Adipocyte (in vitro differentiated cells): ENCODE data around the gene PIEZO2.

Source experiments
- DNase-seq: peaks from one replicate; pipeline ENCODE4 v3.0.0-alpha.2; 2015; ENCODE audit warnings: low read depth
- H3K27me3 ChIP-seq: replicated peaks from 2 replicates; pipeline ENCODE4 v1.7.0; 2013; ENCODE audit warnings: mild to moderate bottlenecking, low read length, moderate library complexity; ENCODE audit not compliant: control insufficient read depth, insufficient read depth
- H3K36me3 ChIP-seq: 2 replicates; pipeline ENCODE4 v1.7.0; 2013; ENCODE audit warnings: low read length, mild to moderate bottlenecking, moderate library complexity; ENCODE audit not compliant: control insufficient read depth, insufficient read depth, severe bottlenecking
- H3K4me1 ChIP-seq: 2 replicates; pipeline ENCODE4 v1.7.0; 2013; ENCODE audit warnings: mild to moderate bottlenecking, low read length, moderate library complexity; ENCODE audit not compliant: control insufficient read depth, insufficient read depth
- H3K4me3 ChIP-seq: 2 replicates; pipeline ENCODE4 v1.7.0; 2013; ENCODE audit warnings: mild to moderate bottlenecking, low read length, moderate library complexity
- H3K9ac ChIP-seq: 2 replicates; pipeline ENCODE4 v1.7.0; 2013; ENCODE audit warnings: mild to moderate bottlenecking, low read length, moderate library complexity
- H3K9me3 ChIP-seq: 2 replicates; pipeline ENCODE4 v1.7.0; 2013; ENCODE audit warnings: mild to moderate bottlenecking, low read length, moderate library complexity; ENCODE audit not compliant: control insufficient read depth

Gene PIEZO2

DNA sequence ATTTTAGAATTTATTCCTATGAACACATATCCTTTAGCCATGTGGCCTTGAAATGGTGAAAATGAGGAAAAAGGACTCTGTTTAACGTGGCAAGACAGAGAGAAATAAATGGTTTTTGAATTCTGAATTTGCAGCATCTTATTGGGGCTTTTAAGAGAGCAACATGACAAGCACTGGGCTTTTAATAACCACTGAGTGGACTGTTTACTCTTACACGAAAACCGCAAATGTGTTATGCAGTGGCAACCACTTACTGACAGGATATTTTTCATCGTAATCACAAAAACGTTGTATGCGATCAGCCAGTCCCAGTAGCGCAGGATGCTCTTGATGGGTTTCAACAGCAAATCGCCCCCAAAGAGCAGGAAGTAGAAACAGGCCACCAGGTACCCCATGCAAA lies 397.0 kb downstream of the PIEZO2 start:
- Histone ChIP-seq H3K9ac (no peak overlapping the region), H3K4me1 (no peaks in the 10 kb centered on the region), H3K27me3 (peaks cover 61% of the 10 kb centered on the region), H3K4me3 (no peak overlapping the region), H3K36me3 (no peaks in the 10 kb centered on the region), H3K9me3 (peaks cover 3% of the 10 kb centered on the region)
- no peak for DNase-seq

DNA sequence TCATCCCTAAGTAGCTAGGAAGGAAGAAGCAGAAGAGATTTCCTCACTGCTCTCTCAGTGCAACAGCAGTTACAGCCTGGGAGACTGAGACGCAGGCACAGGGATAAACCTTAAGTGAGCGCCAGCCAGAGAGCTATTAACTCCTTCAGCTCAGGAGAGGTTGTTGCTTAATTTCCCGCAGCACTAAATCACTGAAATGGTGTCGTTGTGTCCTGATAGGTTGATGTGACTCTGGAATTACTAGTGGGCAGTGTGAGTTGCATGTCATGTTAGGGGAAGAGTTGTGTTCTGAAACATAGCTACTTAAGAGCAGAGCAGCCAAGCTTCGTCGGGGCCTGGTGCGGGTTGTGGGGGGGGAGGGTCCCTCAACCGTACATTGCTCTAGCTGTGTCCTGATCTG lies 397.7 kb downstream of the PIEZO2 start:
- no peaks in the 10 kb centered on the region for H3K4me1 ChIP-seq
- no peak overlapping the region for H3K9ac ChIP-seq
- peaks cover 55% of the 10 kb centered on the region for H3K27me3 ChIP-seq
- H3K4me3 ChIP-seq, result no peak overlapping the region
- no peak for DNase-seq
- peaks cover 3% of the 10 kb centered on the region for H3K9me3 ChIP-seq
- no peaks in the 10 kb centered on the region for H3K36me3 ChIP-seq

DNA sequence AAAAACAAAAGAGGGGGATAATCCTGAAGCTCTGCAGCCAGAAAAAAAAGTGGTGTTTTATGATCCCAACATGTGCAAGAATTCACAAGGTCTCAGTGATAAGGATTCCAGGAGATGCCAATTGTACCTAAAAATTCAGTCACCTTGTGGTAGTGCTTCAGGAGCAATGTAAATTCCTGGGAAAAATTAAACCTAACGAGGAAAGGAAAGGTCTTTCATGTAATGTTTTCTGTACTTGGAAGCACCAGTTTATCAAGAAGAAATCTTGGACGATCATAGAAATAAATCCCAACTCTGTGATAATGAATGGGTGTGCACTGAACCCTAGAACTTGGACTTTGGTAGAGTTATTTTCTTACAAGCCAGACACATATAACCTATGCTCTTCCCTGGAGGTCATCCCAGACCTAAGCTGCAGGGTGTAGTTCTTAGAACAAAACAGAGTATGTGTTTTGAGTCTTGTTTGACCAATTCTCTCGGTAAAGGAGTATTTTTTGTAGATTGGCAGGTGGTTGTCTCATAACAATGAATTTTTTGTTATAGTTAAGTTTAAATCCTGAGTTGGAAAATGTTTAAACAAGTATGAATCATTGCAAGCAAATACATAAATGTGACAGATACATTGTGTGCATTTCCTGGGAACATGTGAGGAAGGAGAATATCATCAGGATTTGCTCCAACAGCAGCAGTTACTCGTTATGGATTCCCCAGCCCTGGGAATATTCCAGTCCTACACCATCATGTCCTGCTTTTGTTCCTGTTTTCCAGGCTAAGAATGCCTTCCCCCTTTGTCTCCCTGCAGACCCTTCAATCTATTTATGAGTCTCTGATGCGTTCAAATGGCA lies 399.0 kb downstream of the PIEZO2 start:
- Histone ChIP-seq H3K27me3 (peaks cover 43% of the 10 kb centered on the region), H3K4me3 (no peak overlapping the region), H3K36me3 (no peaks in the 10 kb centered on the region), H3K9ac (no peak overlapping the region), H3K9me3 (no peaks in the 10 kb centered on the region), H3K4me1 (no peaks in the 10 kb centered on the region)
- no peak for DNase-seq

DNA sequence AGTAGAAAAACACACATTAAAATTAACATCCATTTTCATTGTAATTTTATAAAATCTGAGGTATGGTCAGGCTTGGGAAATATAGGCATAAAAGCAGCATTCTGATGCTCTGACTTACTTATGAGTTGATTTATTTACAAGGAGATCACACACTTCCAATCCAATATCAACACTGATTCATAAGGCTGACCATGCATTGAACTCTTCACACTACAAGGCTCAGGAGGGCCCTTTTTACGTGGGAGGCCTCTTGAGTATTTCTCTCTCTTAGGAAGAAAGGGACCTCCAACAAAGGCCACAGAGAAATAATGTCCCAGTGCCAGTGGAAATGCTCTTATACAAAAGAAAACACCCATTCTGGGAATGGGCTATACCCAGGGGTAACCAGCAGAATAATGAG lies 400.7 kb downstream of the PIEZO2 start:
- Histone ChIP-seq H3K9me3 (no peaks in the 10 kb centered on the region), H3K36me3 (no peaks in the 10 kb centered on the region), H3K9ac (no peak overlapping the region), H3K4me3 (no peak overlapping the region), H3K27me3 (peaks cover 36% of the 10 kb centered on the region), H3K4me1 (no peaks in the 10 kb centered on the region)
- peak; percentile 32 for DNase-seq

DNA sequence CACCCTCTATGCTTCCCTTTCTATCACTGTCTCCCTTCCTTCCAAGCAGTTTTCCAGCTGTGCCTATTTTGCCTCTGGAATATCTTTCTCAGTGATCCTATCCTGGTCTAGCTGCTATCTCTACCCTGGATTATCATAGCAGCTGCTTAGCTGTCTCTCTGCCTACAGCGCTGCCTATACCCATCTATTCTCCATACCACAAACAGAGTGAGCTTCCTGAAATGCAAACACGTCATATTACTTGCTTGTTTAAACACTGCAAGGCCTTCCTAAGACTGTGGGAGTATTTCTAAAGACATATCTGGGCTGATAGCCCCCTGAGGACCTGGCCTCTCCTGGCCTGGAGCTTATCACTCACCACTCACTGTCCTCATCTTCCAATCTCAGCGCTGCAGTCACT lies 403.4 kb downstream of the PIEZO2 start:
- H3K9me3 ChIP-seq, result no peaks in the 10 kb centered on the region
- DNase-seq, result no peak
- H3K9ac ChIP-seq, result no peak overlapping the region
- no peaks in the 10 kb centered on the region for H3K36me3 ChIP-seq
- no peaks in the 10 kb centered on the region for H3K4me1 ChIP-seq
- no peak overlapping the region for H3K4me3 ChIP-seq
- H3K27me3 ChIP-seq, result peaks cover 16% of the 10 kb centered on the region

DNA sequence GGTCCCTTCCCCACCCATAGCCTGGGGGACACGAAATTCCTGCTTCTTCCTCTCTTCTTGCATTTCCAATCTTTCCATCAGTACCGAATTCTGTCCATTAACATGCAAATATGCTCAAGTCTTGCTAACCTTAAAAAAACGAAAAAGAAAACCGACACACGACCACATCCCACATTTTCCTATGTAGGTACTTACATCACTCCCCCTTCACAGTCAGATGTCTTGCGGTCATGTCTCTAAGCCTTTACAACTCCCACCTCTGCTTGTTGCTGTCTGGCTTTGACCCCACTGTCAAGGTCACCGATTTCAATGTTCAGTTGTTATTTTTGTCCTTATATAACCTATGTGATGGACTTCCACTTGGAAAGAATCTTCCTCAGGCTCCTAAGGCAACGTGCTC lies 404.1 kb downstream of the PIEZO2 start:
- Histone ChIP-seq H3K27me3 (peaks cover 16% of the 10 kb centered on the region), H3K4me1 (no peaks in the 10 kb centered on the region), H3K9me3 (no peaks in the 10 kb centered on the region), H3K9ac (no peak overlapping the region), H3K4me3 (no peak overlapping the region), H3K36me3 (no peaks in the 10 kb centered on the region)
- no peak for DNase-seq

DNA sequence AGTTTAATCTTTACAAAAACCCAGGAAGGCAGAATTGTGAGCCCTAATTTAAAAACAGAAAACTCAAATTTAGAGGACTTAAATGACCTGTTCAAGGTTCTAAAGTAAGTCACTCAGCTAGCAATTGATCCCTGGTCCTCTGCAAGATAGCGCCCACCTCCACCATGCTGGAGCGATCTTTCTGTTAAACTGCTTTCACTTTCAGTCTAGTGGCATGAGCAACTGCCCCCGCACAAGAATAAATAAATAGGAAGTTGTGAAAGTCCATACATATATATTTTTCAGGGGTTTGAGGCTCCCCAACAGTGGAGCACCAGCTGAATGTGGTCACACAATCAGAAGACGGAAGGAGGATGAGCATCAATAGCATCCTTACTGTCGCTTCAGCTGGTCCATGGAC lies 405.6 kb downstream of the PIEZO2 start:
- H3K4me1 ChIP-seq, result peaks cover 7% of the 10 kb centered on the region
- no peaks in the 10 kb centered on the region for H3K9me3 ChIP-seq
- DNase-seq, result peak; percentile 44
- H3K27me3 ChIP-seq, result peaks cover 10% of the 10 kb centered on the region
- H3K4me3 ChIP-seq, result no peak overlapping the region
- H3K9ac ChIP-seq, result no peak overlapping the region
- H3K36me3 ChIP-seq, result no peaks in the 10 kb centered on the region

DNA sequence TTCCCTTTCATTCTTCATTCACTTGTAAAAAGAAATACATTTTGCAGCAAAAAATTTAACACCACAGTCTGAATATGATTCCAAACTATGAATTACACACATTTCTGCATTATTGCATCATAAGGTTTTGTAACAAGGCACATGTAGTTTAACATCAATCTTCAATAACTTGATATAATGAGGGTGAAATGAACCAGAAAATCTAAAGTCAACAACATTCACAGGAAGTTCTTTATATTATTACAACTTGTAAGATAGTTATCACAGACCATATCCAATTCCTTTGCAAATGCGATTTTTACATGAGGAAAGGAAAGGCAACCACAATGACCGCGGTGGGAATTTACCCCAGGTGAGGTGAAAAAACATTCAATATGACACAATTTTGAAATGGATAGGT lies 410.2 kb downstream of the PIEZO2 start:
- Histone ChIP-seq H3K4me3 (no peak overlapping the region), H3K27me3 (peaks cover 6% of the 10 kb centered on the region), H3K9me3 (no peaks in the 10 kb centered on the region), H3K4me1 (peaks cover 10% of the 10 kb centered on the region), H3K36me3 (no peaks in the 10 kb centered on the region), H3K9ac (no peak overlapping the region)
- peak; percentile 80 for DNase-seq

DNA sequence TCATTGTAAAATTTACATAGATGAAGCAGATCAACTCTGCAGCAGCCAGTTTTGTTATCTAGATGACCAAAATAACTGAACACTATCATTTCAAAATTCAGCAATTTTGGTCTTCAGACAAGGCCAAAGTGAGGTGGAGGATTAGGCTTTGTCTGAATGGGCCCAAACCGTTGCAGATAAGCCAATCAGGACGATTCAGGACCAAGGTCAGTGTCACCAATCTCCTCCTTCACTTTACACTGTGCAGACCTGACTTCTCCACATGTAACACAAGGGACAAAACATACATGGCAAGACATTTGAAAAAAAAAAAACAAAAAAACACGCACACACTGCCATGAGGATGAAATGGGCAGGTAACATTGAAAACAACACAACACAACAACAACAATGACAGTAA lies 412.4 kb downstream of the PIEZO2 start:
- no peak for DNase-seq

DNA sequence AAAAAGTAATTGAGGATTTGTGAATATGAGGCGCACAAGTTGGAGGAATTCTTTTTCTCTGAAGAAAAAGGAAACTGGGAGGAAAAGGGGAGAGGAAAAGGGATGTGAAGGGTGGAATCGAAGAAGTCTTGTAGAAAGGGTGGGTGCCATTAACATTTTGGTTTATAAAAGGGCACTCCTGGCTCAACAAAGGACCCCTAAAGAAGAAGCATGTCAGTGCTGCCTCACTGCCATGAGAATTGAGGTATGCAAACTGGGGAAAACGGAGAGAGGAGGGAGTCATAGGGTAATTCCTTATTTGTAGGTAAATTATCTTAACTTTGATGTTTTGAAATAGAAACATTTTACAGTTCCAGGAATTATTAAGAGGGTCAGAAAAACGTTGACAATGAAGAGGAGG lies 416.4 kb downstream of the PIEZO2 start:
- no peaks in the 10 kb centered on the region for H3K9me3 ChIP-seq
- no peaks in the 10 kb centered on the region for H3K4me1 ChIP-seq
- no peak overlapping the region for H3K9ac ChIP-seq
- no peak overlapping the region for H3K4me3 ChIP-seq
- DNase-seq, result no peak
- H3K36me3 ChIP-seq, result no peaks in the 10 kb centered on the region
- peaks cover 4% of the 10 kb centered on the region for H3K27me3 ChIP-seq

More for the DNA sequence above, 412.4 kb downstream of the PIEZO2 start:
- Histone ChIP-seq H3K9me3 (no peaks in the 10 kb centered on the region), H3K4me3 (no peak overlapping the region), H3K4me1 (peaks cover 10% of the 10 kb centered on the region), H3K27me3 (peaks cover 4% of the 10 kb centered on the region), H3K36me3 (no peaks in the 10 kb centered on the region), H3K9ac (no peak overlapping the region)

DNA sequence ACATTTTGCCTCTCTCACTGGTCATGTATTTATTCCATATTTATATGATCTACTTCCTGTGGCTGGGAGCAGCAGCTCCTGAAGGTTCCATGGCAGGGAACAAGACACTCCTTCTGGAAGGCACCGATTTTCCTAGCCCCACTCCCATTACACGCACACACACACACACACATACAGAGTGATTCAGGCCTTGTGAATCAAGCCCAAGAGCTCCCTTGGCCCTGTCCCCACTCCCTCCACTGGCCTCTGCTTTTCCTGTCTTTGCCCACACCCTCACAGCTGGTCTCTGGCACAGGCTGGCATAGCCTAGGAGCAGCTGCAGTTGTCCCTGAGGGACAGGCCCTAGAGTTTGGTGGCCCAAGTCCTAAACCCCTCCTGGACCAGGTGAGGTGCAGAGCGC lies 421.9 kb downstream of the PIEZO2 start:
- no peaks in the 10 kb centered on the region for H3K4me1 ChIP-seq
- peak; percentile 10 for DNase-seq
- H3K36me3 ChIP-seq, result no peaks in the 10 kb centered on the region
- no peak overlapping the region for H3K4me3 ChIP-seq
- no peaks in the 10 kb centered on the region for H3K9me3 ChIP-seq
- H3K9ac ChIP-seq, result no peak overlapping the region
- peaks cover 4% of the 10 kb centered on the region for H3K27me3 ChIP-seq
